Measurements from ENCODE around the gene EEF1AKMT4.

Gene EEF1AKMT4

GRCh38 chr3:184239221-184239620 is 10.3 kb upstream of the EEF1AKMT4 start:
- no peak overlapping the region for H3K4me3 ChIP-seq (replicated peaks; ENCODE audit: low read depth, low read length)
- TF ChIP-seq CTCF (IDR thresholded peaks at IDR 0.05; ENCODE audit: low read depth, low read length, missing control alignments), result no peak
- no peak for DNase-seq (ENCODE audit: extremely low read depth, low read depth)

- H3K4me3 ChIP-seq (replicated peaks; ENCODE audit: low read depth, low read length), result no peak overlapping the region
- no peak for DNase-seq (ENCODE audit: extremely low read depth, low read depth)
- TF ChIP-seq CTCF (IDR thresholded peaks at IDR 0.05; ENCODE audit: low read depth, low read length, missing control alignments), result no peak
These were observed 9.8 kb upstream of the EEF1AKMT4 start for GRCh38 chr3:184239708-184240107.

GRCh38 chr3:184240384-184241140 is 8.9 kb upstream of the EEF1AKMT4 start:
- H3K4me3 ChIP-seq (replicated peaks; ENCODE audit: low read depth, low read length), result no peak overlapping the region
- no peak for DNase-seq (ENCODE audit: extremely low read depth, low read depth)
- TF ChIP-seq CTCF (IDR thresholded peaks at IDR 0.05; ENCODE audit: low read depth, low read length, missing control alignments), result no peak

- no peak for DNase-seq (ENCODE audit: extremely low read depth, low read depth)
- no peak for TF ChIP-seq CTCF (IDR thresholded peaks at IDR 0.05; ENCODE audit: low read depth, low read length, missing control alignments)
- H3K4me3 ChIP-seq (replicated peaks; ENCODE audit: low read depth, low read length), result no peak overlapping the region
These were observed 8.4 kb upstream of the EEF1AKMT4 start for GRCh38 chr3:184241141-184241446.

GRCh38 chr3:184241447-184242296 is 7.8 kb upstream of the EEF1AKMT4 start:
- peak; percentile 46 for TF ChIP-seq CTCF (IDR thresholded peaks at IDR 0.05; ENCODE audit: low read depth, low read length, missing control alignments)
- H3K4me3 ChIP-seq (replicated peaks; ENCODE audit: low read depth, low read length), result no peak overlapping the region
- no peak for DNase-seq (ENCODE audit: extremely low read depth, low read depth)

GRCh38 chr3:184242297-184242685 is 7.2 kb upstream of the EEF1AKMT4 start:
- no peak for DNase-seq (ENCODE audit: extremely low read depth, low read depth)
- no peak for TF ChIP-seq CTCF (IDR thresholded peaks at IDR 0.05; ENCODE audit: low read depth, low read length, missing control alignments)
- no peak overlapping the region for H3K4me3 ChIP-seq (replicated peaks; ENCODE audit: low read depth, low read length)

Data from HFF-Myc (cell line).